Esophagus squamous epithelium (tissue), 4 donors: ENCODE results near the gene AFF3.

ENCODE experiments used
- CTCF ChIP-seq, 6 experiments: fragments of 450-650 bp in 4 of 6; fragments of 200-600 bp in 2 of 6; sonication (generic) in 2 of 6; IDR thresholded peaks; one replicate each; pipeline ENCODE4 v1.5.1; 2016 to 2019; ENCODE audit warnings: antibody characterized with exemption in 6 of 6, mild to moderate bottlenecking in 4 of 6, moderate library complexity in 4 of 6
- POLR2A ChIP-seq, 4 donors: fragments of 450-650 bp; IDR thresholded peaks; one replicate each; pipeline ENCODE4 v1.6.1; 2017; ENCODE audit warnings: antibody characterized with exemption in 4 of 4, mild to moderate bottlenecking in 4 of 4, moderate library complexity in 3 of 4

- TF ChIP-seq CTCF (IDR thresholded peaks at IDR 0.05) (no peak), POLR2A (IDR thresholded peaks at IDR 0.05) (no peak)
Measured at GRCh38 chr2:99637159-99637697, 505.2 kb downstream of the AFF3 start.
